Left ventricle myocardium superior (tissue), 1 donor: Measurements from ENCODE around the gene AUTS2. TPM values are rescaled to one million over a fixed set of nuclear protein-coding genes. Genes with fewer than 3 reads are reported as not detected.
A peak's percentile ranks its signal among the peaks of the same experiment; 100 is the strongest.

Source experiments
- ATAC-seq: fragments of 200-7000 bp; cut with Tn5 transposase; one replicate; pipeline ENCODE4 v1.9.1; 2020; ENCODE audit warnings: mild to moderate bottlenecking, moderate library complexity
- DNase-seq: peaks from one replicate; pipeline ENCODE4 v3.0.0-alpha.2; 2020
- intact Hi-C: fragments of 100-400 bp; cut with micrococcal nuclease; formaldehyde crosslinking; loops from one replicate; pipeline ENCODE4 v1.11.0; 2022
- total RNA-seq: library from RNA; stranded (reverse); fragmentation: NEBNext Ultra II Directional; extraction: Animal tissue kit (Norgen Biotek cat#: 25700); gene quantifications from one replicate; pipeline ENCODE4 v1.2.1, GENCODE V29; 2021
- donor health status: DM: no; HTN: yes; CAD: no; lungs with severe emphysema.

Gene AUTS2
- total RNA-seq, 1 donor from 2014 or later = 7.9 TPM

GRCh38 chr7:69619635-69620034 is 21.4 kb downstream of the AUTS2 start:
- intact Hi-C loops = no loop called here
- DNase-seq = no peak
- no peak for ATAC-seq

GRCh38 chr7:69620063-69620462 is 21.8 kb downstream of the AUTS2 start:
- ATAC-seq = no peak
- intact Hi-C loops = no loop called here
- no peak for DNase-seq

GRCh38 chr7:69620650-69621049 is 22.4 kb downstream of the AUTS2 start:
- intact Hi-C loops = no loop called here
- DNase-seq = no peak
- ATAC-seq = no peak

GRCh38 chr7:69622014-69622835 is 23.9 kb downstream of the AUTS2 start:
- ATAC-seq (no peak), DNase-seq (no peak)
- intact Hi-C loops = no loop called here

- intact Hi-C loops = no loop called here
- ATAC-seq = no peak
Measured at GRCh38 chr7:69622960-69623359, 24.7 kb downstream of the AUTS2 start.

GRCh38 chr7:69624435-69625230 is 26.4 kb downstream of the AUTS2 start:
- DNase-seq (no peak), ATAC-seq (no peak)
- intact Hi-C loops = no loop called here

More at GRCh38 chr7:69622960-69623359, 24.7 kb downstream of the AUTS2 start:
- no peak for DNase-seq

- intact Hi-C loops = no loop called here
- ATAC-seq (no peak), DNase-seq (no peak)
Measured at GRCh38 chr7:69625238-69625637, 27.0 kb downstream of the AUTS2 start.

- DNase-seq (no peak), ATAC-seq (no peak)
- intact Hi-C loops = no loop called here
Measured at GRCh38 chr7:69625798-69626197, 27.5 kb downstream of the AUTS2 start.

GRCh38 chr7:69630292-69630691 is 32.0 kb downstream of the AUTS2 start:
- ATAC-seq (no peak), DNase-seq (no peak)
- intact Hi-C loops = no loop called here

GRCh38 chr7:69631131-69631530 is 32.9 kb downstream of the AUTS2 start:
- no peak for ATAC-seq
- DNase-seq = no peak
- intact Hi-C loops = no loop called here

- DNase-seq (no peak), ATAC-seq (no peak)
- intact Hi-C loops = no loop called here
Measured at GRCh38 chr7:69632280-69632679, 34.0 kb downstream of the AUTS2 start.

- intact Hi-C loops = no loop called here
- ATAC-seq (no peak), DNase-seq (no peak)
Measured at GRCh38 chr7:69633122-69633831, 35.0 kb downstream of the AUTS2 start.

GRCh38 chr7:69635555-69636185 is 37.4 kb downstream of the AUTS2 start:
- intact Hi-C loops = no loop called here
- no peak for ATAC-seq
- no peak for DNase-seq

GRCh38 chr7:69638674-69639073 is 40.4 kb downstream of the AUTS2 start:
- ATAC-seq (no peak), DNase-seq (no peak)
- intact Hi-C loops = no loop called here

- DNase-seq = no peak
- ATAC-seq = no peak
- intact Hi-C loops = no loop called here
Measured at GRCh38 chr7:69640216-69640615, 41.9 kb downstream of the AUTS2 start.

- ATAC-seq (no peak), DNase-seq (no peak)
- intact Hi-C loops = no loop called here
Measured at GRCh38 chr7:69640925-69641594, 42.8 kb downstream of the AUTS2 start.

- ATAC-seq (no peak), DNase-seq (no peak)
- intact Hi-C loops = no loop called here
Measured at GRCh38 chr7:69643265-69643664, 45.0 kb downstream of the AUTS2 start.

- peak; percentile 54 for ATAC-seq
- no peak for DNase-seq
- intact Hi-C loops = no loop called here
Measured at GRCh38 chr7:69643708-69644445, 45.6 kb downstream of the AUTS2 start.
